Measurements from ENCODE around the gene AGMO.

GRCh38 chr7:15464667-15465121 lies 97.1 kb downstream of the AGMO start:
- TF ChIP-seq CTCF (IDR thresholded peaks at IDR 0.05; ENCODE audit: poor library complexity) = no peak
- TF ChIP-seq EZH2phosphoT487 (IDR thresholded peaks at IDR 0.05; ENCODE audit: low read depth, severe bottlenecking, unreplicated experiment) = no peak
- no peak for TF ChIP-seq EZH2 (IDR thresholded peaks at IDR 0.05; ENCODE audit: borderline replicate concordance)

All from hepatocyte (in vitro differentiated cells).